GM12892 (cell line): ENCODE results near the gene NKX6-2.

ENCODE experiments used
- POLR2A ChIP-seq: IDR thresholded peaks from 2 replicates; pipeline ENCODE4 v1.6.1; 2011; ENCODE audit warnings: low read depth, low read length, control low read depth
- TAF1 ChIP-seq: IDR thresholded peaks from 2 replicates; pipeline ENCODE4 v1.6.1; 2011; ENCODE audit warnings: low read depth, mild to moderate bottlenecking, control low read depth, low read length, borderline replicate concordance

GRCh38 chr10:132805599-132805998 is 19.7 kb upstream of the NKX6-2 start:
- no peak for TF ChIP-seq POLR2A
- no peak for TF ChIP-seq TAF1
